Cardiac fibroblast (primary cell): Measurements from ENCODE around the gene CAMTA1.
"Not testable (repeated sequence)": the region's sequence is repeated elsewhere in the genome, so short reads cannot be mapped to it uniquely, and the experiment has no call there.

ENCODE experiments used
- DNase-seq, 2 donors: peaks; one replicate each; pipeline versions ENCODE4 v3.0.0 to v3.0.0-alpha.2; 2010; ENCODE audit warnings: low read depth in 2 of 2
- H3K4me3 ChIP-seq, 2 donors: replicated peaks in 1 of 2; 1 replicate in 1 of 2; 2 replicates in 1 of 2; pipeline ENCODE4 v1.5.1; 2011; ENCODE audit warnings: low read depth in 2 of 2, low read length in 2 of 2, mild to moderate bottlenecking in 2 of 2, moderate library complexity in 1 of 2
- TF ChIP-seq, protein P1 (sequence below): IDR thresholded peaks from one replicate; pipeline ENCODE4 v1.5.1; 2011; ENCODE audit warnings: low read depth, mild to moderate bottlenecking, low read length, inconsistent platforms

Gene CAMTA1

GRCh38 chr1:6913086-6913485, 127.8 kb downstream of the CAMTA1 start:
- H3K4me3 ChIP-seq, result no peak overlapping the region
- DNase-seq, result no peak
- TF ChIP-seq, protein P1, sequence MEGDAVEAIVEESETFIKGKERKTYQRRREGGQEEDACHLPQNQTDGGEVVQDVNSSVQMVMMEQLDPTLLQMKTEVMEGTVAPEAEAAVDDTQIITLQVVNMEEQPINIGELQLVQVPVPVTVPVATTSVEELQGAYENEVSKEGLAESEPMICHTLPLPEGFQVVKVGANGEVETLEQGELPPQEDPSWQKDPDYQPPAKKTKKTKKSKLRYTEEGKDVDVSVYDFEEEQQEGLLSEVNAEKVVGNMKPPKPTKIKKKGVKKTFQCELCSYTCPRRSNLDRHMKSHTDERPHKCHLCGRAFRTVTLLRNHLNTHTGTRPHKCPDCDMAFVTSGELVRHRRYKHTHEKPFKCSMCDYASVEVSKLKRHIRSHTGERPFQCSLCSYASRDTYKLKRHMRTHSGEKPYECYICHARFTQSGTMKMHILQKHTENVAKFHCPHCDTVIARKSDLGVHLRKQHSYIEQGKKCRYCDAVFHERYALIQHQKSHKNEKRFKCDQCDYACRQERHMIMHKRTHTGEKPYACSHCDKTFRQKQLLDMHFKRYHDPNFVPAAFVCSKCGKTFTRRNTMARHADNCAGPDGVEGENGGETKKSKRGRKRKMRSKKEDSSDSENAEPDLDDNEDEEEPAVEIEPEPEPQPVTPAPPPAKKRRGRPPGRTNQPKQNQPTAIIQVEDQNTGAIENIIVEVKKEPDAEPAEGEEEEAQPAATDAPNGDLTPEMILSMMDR, result no peak

- TF ChIP-seq, protein P1, result no peak
- no peak overlapping the region for H3K4me3 ChIP-seq
- DNase-seq, result no peak
These were observed 129.5 kb downstream of the CAMTA1 start for GRCh38 chr1:6914706-6915105.

GRCh38 chr1:6915999-6916565, 130.8 kb downstream of the CAMTA1 start:
- no peak overlapping the region for H3K4me3 ChIP-seq
- no peak for DNase-seq
- TF ChIP-seq, protein P1, result no peak

GRCh38 chr1:6917067-6917466, 131.8 kb downstream of the CAMTA1 start:
- TF ChIP-seq, protein P1, result no peak
- H3K4me3 ChIP-seq, result no peak overlapping the region
- DNase-seq, result no peak

GRCh38 chr1:6918186-6918924, 133.1 kb downstream of the CAMTA1 start:
- no peak overlapping the region for H3K4me3 ChIP-seq
- TF ChIP-seq, protein P1, result no peak
- peak in 1 of 2 donors; percentile 26 for DNase-seq

DNA sequence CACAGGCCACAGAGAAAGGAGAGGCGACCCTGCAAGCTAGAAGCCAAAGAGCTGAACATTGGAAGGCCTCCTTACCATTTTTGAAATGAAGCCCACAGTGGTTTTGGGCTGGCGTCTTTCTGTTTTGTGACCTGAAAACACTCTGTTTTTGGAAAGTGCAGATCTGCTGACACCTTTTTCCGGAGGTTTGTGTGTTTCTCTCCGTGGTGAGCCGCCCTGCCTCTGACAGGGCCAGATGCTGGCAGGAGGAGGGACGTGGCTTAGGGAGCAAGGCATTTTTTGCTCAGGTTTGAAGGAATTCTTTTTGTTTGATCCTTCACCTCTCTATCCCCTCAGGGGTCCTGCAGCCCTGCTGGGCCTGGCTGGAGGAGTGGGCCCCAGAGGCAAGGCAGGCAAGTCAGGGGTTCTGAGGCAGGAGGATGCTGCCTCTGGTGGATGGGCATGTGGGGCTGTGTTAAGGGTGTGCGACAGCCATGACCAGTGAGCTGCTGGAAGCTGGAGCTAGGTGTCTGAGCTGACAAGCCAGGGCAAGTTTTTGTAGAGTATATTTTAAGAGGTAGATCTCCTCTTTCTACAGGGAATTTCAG, 133.8 kb downstream of the CAMTA1 start:
- no peak for DNase-seq
- TF ChIP-seq, protein P1, result no peak
- no peak overlapping the region for H3K4me3 ChIP-seq

DNA sequence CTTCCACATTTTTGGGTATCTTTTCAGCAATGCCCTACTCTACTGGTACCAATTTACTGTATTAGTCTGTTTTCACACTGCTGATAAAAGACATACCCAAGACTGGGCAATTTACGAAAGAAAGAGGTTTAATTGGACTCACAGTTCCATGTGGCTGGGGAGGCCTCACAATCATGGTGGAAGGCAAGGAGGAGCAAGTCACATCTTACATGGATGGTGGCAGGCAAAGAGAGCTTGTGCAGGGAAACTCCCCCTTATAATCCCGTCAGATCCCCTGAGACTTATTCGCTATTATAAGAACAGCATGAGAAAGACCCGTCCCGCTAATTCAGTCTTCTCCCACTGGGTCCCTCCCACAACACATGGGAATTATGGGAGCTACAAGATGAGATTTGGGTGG, 136.3 kb downstream of the CAMTA1 start:
- H3K4me3 ChIP-seq, DNase-seq: not testable (repeated sequence)
